DMS53 (cell line): Measurements from ENCODE around the gene LDLRAD3.

Source experiments
- DNase-seq: peaks from one replicate; lab custom pipeline; 2025; lab: John Stamatoyannopoulos, UW

The LDLRAD3 gene

GRCh38 chr11:36051235-36052144 is 107.6 kb downstream of the LDLRAD3 start:
- DNase-seq: peak; percentile 3

DNA sequence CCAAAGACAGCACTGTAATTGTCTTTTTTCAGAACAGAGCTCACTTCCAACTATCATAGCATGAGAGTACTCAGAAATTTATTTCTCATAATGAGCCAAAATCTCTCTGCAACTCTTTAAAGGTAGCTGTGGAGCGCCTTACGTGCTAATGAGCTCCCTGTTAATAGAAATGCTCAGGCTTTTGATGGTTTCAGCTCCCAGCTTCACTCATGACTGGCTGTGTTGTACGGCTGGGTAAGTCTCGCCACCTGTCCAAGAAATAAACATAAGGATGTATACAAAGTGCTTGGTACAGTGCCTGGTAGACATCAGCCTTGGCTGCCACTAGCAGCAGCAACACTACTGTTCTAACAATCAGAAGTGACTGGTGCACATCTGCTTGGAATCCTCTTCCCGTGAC is 109.4 kb downstream of the LDLRAD3 start:
- no peak for DNase-seq

- no peak for DNase-seq
Observed at GRCh38 chr11:36053862-36054261, 110.0 kb downstream of the LDLRAD3 start.

DNA sequence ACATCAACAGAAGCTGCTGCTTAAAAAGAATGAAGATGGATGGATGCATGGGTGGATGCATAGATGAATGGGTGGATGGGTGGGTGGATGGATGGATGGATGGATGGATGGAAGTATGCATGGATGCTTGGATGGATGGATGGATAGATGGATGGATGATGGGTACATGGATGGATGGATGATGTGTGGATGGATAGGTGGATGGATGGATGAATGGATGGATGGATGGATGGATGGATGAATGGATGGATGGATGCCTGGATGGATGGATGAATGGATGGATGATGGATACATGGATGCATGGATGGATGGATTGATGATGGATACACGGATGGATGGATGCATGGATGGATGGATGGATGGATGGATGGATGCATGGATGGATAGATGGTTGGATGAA is 110.8 kb downstream of the LDLRAD3 start:
- no peak for DNase-seq

- peak; percentile 42 for DNase-seq
Observed at GRCh38 chr11:36056160-36056751, 112.4 kb downstream of the LDLRAD3 start.

DNA sequence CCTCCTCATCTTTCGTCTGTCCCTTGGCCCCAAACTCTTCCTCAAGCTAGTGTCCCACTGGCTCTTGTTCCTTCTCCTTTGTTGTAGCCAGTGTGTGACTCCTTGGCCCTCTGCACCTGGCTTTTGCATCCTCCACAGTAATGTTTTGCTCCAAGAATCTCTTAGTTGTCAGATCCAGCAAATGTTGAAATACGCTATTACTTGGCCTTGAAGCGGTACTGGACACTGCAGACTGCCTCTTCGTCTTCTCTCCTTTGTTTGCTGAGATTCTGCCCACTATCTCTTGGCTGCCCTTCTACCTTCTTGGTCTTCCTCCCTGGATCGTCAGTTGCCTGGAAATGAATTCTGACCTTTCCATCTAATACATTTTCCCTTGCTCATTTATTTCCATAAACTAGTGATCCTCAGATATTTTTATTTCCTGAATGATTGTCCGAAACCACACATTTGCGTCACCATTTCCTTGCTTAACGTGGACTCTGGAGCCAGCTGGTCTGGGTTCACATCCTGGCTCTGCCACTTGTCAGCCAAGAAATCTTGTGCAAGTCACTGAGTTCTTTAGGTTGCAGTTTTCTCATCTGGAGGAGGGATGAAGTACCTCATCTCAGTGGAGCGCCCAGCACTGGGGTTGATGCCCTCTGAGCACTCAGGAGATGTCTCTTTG is 113.6 kb downstream of the LDLRAD3 start:
- DNase-seq: no peak

DNA sequence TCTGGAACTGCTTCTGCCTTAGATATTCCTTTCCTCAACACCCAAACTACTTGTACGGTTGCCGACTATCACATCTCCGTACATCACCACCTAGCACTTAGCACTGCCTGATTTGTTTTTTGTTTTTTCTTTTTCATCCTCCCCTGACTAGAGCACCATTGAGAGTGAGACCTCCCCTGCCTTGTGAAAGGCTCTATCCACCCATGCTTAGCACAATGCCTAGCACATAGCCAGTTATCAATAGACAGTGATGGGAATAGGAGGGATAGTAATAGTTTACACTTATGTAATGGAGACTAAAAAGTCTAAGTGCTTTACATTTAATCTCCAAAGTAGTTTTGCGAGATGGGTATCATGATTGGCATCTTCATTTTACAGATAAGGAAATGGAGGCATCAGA is 115.8 kb downstream of the LDLRAD3 start:
- no peak for DNase-seq

DNA sequence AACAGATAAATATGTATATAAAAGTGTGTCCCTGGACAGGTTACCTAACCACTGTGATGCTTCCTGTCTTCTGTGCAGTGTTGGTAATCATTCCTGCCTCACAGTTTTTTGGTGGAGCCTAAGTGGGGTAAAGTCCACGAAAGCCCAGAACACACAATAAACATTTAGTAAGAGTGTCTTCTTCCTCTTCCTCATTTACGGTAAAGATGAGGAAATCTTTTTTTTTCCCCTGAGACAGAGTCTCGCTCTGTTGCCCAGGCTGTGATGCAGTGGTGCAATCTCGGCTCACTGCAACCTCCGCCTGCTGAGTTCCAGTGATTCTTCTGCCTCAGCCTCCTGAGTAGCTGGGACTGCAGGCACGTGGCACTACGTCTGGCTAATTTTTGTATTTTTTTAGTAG is 117.1 kb downstream of the LDLRAD3 start:
- DNase-seq: no peak

DNA sequence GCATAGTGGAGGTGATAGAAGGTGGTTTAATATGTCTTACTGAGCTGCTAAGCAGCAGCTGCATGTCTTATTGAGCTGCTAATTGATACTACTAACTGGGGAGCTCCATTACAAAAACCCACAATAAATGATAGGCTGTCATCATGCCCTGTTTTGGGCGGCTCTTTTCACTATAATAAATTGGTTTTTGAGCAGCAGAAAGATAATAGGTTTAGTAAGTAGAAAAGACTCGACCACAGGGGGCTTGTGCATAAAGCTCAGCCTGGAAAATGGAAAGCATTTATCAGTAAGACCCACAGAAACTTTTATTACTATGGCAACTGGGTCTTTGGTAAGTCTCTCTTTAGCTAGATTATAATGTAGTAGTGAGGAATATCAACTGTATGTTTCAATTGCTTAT is 117.6 kb downstream of the LDLRAD3 start:
- no peak for DNase-seq

- no peak for DNase-seq
Observed at GRCh38 chr11:36062796-36063365, 119.0 kb downstream of the LDLRAD3 start.

DNA sequence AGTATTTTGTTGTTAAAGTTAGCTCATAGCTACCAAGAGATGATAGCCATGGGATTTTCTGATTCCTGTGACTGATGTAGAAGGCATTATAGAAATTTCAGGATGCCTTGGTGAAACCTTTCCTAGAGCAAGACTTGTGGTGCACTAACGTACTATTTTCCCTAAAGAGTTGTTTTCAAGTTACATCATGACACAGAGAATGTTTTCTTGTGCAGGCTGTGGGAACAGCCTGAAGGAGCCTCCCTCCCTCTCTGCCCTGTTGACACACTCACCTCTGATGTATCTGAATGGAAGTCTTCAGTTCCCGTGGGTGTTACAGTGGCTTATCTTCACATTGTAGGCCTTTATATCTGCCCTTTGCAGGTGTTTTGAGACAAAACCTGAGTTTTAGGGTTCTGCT is 121.6 kb downstream of the LDLRAD3 start:
- DNase-seq: no peak

GRCh38 chr11:36066891-36067290 is 123.0 kb downstream of the LDLRAD3 start:
- no peak for DNase-seq

GRCh38 chr11:36069576-36070212 is 125.8 kb downstream of the LDLRAD3 start:
- DNase-seq: peak; percentile 11

- DNase-seq: no peak
Observed at GRCh38 chr11:36070213-36070953, 126.5 kb downstream of the LDLRAD3 start.

- no peak for DNase-seq
Observed at GRCh38 chr11:36070954-36071330, 127.1 kb downstream of the LDLRAD3 start.

DNA sequence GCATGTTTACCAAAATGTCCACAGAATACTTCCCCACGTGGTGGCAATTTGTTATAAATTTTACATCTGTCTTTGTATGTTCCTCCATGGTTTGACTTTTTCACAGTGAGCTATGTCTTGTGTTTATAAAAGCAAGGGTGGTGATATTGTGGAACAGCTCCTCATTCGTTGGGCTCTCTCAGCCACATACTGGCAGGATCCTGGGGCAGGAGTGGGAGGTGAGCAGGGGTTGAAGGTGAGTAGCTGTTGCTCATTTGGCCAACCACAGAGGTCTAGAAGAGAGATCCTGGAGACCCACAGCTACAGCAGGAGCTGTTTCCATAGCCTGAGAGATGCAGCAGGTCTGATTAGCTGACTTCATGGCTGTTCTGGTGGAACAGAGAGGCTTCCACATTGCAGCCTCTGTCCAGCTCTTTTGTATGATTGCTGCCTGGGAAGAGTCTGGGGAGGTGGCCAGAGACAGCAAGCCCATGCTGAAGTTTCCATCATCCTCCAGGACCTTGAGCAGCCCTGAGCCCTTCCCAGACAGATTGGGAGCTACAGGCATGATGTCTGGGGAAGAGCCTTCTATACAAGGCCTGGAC is 128.1 kb downstream of the LDLRAD3 start:
- no peak for DNase-seq

GRCh38 chr11:36073411-36074203 is 129.7 kb downstream of the LDLRAD3 start:
- DNase-seq: no peak

DNA sequence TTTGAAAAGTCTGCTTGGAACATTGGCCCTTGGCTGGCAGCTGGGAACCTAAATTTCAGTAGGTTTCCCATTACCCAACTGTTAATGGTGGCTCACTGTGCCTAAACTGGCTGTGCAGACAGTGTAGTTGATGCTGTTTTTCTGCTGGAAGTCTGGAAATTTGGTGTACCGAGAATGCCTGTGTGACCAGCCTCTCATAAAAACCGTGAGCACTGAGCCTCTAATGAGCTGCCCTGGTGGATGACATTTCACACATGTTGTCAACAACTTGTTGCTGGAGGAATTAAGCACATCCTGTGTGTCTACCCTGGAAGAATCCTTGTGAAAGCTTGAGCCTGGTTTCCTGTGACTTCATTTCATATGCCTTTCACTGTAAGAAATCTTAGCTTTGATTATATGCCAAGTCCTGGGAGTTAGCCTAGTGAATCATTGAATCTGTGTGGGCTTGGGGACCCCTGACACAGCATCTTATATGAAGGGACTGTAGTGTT is 131.1 kb downstream of the LDLRAD3 start:
- DNase-seq: no peak

- DNase-seq: no peak
Observed at GRCh38 chr11:36077368-36077767, 133.5 kb downstream of the LDLRAD3 start.
